Activated T-helper 1 cell treated with Interleukin-2 at 50 U/mL for 16 hours (primary cell): Measurements from ENCODE around the gene F11R.
"Not testable (repeated sequence)": the region's sequence is repeated elsewhere in the genome, so short reads cannot be mapped to it uniquely, and the experiment has no call there.

Experiments
- DNase-seq: peaks from one replicate; pipeline ENCODE4 v3.0.0-alpha.2; 2020; ENCODE audit warnings: low read depth

F11R gene

GRCh38 chr1:160971618-160972056 lies 49.3 kb downstream of the F11R start:
- DNase-seq: no peak

- no peak for DNase-seq
Measured at GRCh38 chr1:160963521-160963920, 57.4 kb downstream of the F11R start.

- no peak for DNase-seq
Measured at GRCh38 chr1:160961419-160961818, 59.5 kb downstream of the F11R start.

- DNase-seq: no peak
Measured at GRCh38 chr1:160956966-160957365, 64.0 kb downstream of the F11R start.

- peak; percentile 5 for DNase-seq
Measured at GRCh38 chr1:160954158-160955104, 66.5 kb downstream of the F11R start, which contains the start of gene ITLN2. Gene ITLN2 (minus strand): TSS chr1:160954809. CDS start chr1:160954741, 68 bp downstream.

GRCh38 chr1:160953030-160953429 lies 67.9 kb downstream of the F11R start:
- no peak for DNase-seq

- DNase-seq: no peak
Measured at GRCh38 chr1:160952129-160952510, 68.8 kb downstream of the F11R start.

GRCh38 chr1:160951443-160952128 lies 69.4 kb downstream of the F11R start:
- DNase-seq: peak; percentile 43

- no peak for DNase-seq
Measured at GRCh38 chr1:160950657-160951056, 70.3 kb downstream of the F11R start.

- no peak for DNase-seq
Measured at GRCh38 chr1:160949881-160950280, 71.1 kb downstream of the F11R start.

GRCh38 chr1:160949216-160949880 lies 71.6 kb downstream of the F11R start:
- not testable (repeated sequence) for DNase-seq

- not testable (repeated sequence) for DNase-seq
Measured at GRCh38 chr1:160947174-160947759, 73.7 kb downstream of the F11R start.

- DNase-seq: not testable (repeated sequence)
Measured at GRCh38 chr1:160945881-160946280, 75.1 kb downstream of the F11R start.
